ENCODE data around the gene SLC6A1.

DNA sequence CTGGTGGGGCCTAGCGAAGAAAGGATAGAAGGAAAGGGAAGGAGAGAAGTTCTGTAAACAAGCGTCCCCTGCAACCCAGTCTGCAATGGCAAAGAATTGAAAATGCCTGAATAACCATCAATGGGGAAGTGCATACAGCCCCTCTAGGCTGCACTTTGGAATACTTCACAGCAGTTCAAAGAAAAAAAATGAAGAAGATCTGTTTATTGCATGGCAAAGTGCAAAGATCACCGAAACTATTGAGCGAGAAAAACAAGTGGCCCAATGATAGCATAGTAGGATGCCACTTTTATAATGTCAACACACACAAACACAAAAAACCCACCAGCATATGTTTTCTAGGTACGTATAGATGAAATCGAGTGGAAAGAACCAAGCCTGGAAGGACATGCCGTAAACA lies 13.6 kb upstream of the SLC6A1 start:
- TF ChIP-seq POLR2A (IDR thresholded peaks at IDR 0.05; ENCODE audit: low read depth, low read length) (no peak), POLR2AphosphoS5 (IDR thresholded peaks at IDR 0.05; ENCODE audit: low read depth, low read length) (no peak), SPI1 (IDR thresholded peaks at IDR 0.05; ENCODE audit: low read depth, low read length) (no peak), TAF1 (IDR thresholded peaks at IDR 0.05; ENCODE audit: low read depth, low read length) (no peak), PAX5 (IDR thresholded peaks at IDR 0.05; ENCODE audit: insufficient read depth, low read length, severe bottlenecking) (no peak)
